ENCODE measurements around the gene PLEKHA6.

DNA sequence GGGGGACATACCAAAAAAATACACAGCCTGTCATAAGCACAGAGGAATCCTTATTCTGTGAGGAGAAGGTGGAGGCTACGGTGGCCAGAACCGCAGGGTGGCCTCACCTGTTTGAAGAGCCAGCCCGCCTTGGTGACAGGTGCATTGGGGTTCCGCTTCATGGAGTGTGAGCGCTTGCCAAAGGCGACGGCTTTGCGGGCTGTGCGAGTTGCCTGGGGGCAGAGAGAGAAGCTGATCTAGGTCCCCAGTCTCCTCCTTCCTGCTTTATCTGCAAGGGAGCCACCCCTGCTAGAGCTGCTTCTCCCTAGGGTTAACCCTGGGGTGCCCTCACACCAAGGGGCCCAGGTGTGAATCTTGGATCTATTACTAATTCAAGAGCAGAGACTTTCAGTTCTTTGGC, 91.6 kb downstream of the PLEKHA6 start:
- TF ChIP-seq POLR2A (IDR thresholded peaks at IDR 0.05; ENCODE audit: low read depth, low read length) (no peak), TAF1 (IDR thresholded peaks at IDR 0.05; ENCODE audit: low read depth, low read length) (no peak), POLR2AphosphoS5 (IDR thresholded peaks at IDR 0.05; ENCODE audit: low read depth, low read length) (no peak), SPI1 (IDR thresholded peaks at IDR 0.05; ENCODE audit: low read depth, low read length) (no peak), POU2F2 (IDR thresholded peaks at IDR 0.05; ENCODE audit: low read depth, low read length) (no peak), PAX5 (IDR thresholded peaks at IDR 0.05; ENCODE audit: insufficient read depth, low read length, severe bottlenecking) (no peak)

Measured in GM12891 (cell line).